GM18498 (cell line): Measurements from ENCODE around the gene ADI1.
"Not testable (repeated sequence)": the region's sequence is repeated elsewhere in the genome, so short reads cannot be mapped to it uniquely, and the experiment has no call there.

ENCODE experiments used
- ATAC-seq: cut with Tn5 transposase; IDR thresholded peaks from one replicate; pipeline ENCODE4 v1.9.1; 2021; ENCODE audit warnings: mild to moderate bottlenecking, moderate library complexity; ENCODE audit not compliant: unreplicated experiment

Gene ADI1

DNA sequence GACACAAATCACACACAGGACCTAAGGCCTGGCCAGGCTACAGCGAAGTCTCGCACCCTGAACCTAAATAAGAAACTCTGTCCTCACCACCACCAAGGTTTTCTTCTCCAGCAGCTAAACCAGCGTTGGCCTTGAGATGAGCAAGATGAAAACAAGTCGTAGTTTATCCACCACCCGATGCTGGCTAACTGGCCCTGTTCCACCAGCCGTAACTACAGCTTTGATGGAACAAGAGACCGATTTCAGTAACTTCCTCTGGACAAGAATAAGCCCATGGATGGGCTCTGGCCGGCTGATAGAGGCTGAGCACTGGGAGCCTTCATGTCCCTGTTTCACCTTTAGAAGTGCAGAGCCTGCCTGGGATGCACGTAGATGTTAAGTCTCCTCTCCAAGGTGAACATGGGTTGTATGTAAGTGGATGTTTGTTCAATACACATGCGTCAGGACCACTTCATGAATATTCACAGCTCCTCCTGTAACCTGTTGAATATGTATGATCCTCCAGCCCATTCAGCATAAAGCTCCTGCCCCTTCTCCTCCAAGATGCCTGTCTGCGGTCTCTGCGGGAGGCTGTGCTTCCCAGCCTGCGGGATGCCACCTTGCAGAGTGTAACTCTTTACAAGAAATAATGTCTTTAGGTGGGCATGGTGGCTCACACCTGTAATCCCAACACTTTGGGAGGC, 24.2 kb downstream of the ADI1 start:
- no peak for ATAC-seq

GRCh38 chr2:3493615-3494007, 25.7 kb downstream of the ADI1 start:
- ATAC-seq: no peak

DNA sequence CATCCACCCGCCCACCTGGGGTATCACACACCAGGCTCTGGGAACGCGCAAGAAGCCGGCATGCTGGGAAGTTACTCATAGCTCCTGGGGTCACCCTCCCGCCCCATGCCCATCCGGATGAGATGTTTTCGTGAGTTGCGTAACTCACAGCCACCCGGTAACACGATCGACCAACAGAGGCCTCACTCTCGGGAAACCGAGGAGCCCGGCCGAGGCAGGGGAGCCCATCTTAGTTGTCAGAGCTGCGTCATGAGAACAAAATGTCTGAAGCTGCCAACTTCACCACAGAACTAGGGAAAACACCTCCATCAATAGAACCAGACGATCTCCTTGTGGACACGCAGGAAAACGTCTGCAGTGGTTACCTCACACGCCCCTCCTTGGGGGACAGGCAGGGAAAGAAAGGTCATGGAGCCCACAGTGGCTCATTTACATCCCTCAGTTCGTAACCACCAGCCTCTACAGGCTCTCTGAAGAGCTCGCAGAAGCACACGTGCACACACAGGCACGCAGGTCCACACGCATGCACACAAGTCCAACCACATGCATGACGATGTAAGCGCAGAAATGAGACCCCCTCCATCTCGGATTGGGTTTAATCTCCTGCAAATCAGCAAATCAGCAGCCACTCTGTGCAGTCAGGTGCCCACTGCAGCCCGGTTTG, 26.2 kb downstream of the ADI1 start:
- ATAC-seq: no peak

- not testable (repeated sequence) for ATAC-seq
These were observed 26.9 kb downstream of the ADI1 start for GRCh38 chr2:3492475-3492787.

- no peak for ATAC-seq
These were observed 27.4 kb downstream of the ADI1 start for GRCh38 chr2:3491716-3492474.

DNA sequence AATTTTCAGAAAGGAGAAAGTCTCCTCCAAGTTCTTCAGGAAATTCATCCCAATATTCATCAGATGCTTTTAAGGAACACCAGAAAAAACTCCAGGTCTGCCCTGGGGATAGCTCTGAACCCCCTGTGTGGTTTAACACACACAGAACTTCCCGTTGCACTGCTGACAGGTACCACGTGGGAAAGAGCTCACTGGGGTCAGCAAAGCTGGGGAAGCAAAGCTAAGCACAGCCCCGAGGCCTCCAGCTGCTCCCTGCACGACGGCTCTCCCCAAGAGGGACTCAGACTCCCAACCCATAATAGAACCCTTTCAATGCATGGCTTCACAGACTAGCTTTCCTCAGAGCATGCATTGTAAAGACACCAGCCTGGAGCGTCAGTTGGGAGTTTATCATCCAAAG, 28.0 kb downstream of the ADI1 start:
- no peak for ATAC-seq

DNA sequence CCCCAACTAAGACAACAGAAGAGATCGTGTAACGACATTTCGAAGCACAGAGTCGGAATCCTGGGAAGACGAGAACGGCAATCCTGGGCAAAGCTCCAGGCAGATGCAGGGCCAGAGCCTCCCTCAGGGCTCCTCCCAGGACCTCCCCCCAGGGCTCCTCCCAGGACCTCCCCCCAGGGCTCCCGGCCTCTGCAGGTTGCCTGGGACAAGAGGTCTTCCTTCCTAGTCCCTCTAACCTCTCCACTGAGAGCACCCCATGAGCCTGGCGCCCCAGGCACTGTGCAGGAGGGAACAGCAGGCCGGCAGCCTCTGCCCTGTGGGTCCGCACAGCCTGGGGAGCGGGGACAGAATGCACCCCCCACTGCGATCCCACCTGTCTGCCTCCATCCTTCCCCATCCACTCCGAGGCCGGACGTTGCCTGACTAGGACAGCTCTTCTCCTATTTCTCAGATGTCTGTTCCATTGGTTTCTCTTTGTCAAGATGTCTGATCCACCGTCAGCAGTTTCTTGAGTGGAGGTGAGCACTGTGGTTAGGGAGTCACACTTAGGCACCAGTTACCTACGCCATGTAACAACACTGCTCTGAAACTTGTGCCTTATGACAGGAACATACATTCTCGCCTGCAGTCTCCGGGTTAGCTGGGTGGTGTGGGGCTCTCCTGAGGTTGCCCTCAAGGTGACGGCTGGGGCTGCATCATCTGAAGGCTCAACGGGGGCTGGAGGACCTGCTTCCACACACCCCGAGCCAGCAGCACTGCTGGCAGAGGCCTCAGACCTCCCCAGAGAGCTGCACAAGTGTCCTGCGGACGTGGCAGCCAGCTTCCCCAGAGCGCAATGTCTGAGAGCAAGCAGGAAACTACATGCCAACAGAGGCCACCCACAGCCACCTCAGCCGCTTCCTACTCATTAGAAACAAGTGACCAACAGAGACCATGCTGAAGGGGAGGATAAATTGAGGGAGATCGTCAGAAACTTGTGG, 28.9 kb downstream of the ADI1 start:
- ATAC-seq: no peak

- ATAC-seq: no peak
These were observed 29.6 kb downstream of the ADI1 start for GRCh38 chr2:3489764-3490115.

GRCh38 chr2:3488855-3489763, 30.2 kb downstream of the ADI1 start:
- ATAC-seq: no peak

- ATAC-seq: no peak
These were observed 31.2 kb downstream of the ADI1 start for GRCh38 chr2:3488061-3488531.

GRCh38 chr2:3487432-3487831, 31.9 kb downstream of the ADI1 start:
- no peak for ATAC-seq

DNA sequence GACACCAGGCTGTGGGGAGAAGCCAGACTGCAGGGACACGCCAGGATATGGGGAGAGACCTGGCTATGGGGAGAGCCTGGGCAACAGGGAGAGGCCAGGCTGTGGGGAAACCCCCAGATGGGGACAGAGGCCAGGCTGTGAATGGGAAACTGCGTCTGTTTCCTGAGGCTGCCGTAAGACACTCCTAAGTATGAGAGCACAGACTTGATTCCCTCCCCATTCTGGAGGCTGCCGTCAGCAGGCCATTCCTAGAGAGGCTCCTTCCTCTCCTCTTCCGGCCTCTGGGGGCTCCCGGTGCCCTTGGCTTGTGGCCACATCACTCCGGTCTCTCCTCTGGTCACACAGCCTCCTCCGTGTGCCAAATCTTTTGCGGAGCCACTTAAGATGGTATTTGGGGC, 32.3 kb downstream of the ADI1 start:
- no peak for ATAC-seq

DNA sequence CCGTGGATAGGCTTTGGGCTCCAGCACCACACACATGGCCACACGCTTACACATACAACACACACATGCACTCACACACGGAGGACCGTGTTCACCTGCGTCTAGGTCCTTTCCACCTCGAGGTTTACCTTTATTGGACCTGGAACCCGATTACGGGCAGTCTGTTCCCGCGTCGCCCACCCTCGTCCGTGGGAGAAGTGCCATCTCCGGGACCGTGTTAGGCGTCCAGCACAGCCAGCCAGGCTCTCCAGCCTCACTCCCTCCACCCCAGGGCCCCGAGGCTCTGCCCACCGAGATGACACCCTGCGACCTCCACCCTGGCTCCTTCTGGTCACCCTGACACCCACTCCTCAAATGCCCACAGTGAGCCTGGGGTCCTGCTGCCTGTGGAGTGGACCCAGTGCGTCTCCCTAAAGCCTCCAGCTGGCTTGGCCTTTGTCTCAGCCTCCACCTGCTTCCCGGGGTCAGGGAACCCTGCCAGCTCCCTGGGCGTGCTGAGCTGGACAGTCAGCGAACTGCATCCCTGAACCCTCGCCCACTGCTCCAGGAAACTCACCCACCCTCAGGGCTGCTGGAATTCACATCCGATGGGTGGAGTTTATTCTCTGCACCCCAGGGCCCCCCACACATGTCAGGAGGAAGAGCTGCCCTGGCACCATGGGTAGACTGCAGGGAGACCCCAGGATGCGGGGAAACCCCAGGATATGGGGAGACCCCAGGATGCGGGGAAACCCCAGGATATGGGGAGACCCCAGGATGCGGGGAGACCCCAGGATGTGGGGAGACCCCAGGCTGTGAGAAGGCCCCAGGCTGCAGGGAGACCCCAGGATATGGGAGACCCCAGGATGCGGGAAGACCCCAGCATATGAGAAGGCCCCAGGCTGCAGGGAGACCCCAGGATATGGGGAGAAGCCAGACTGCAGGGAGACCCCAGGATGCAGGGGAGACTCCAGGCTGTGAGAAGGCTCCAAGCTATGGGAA, 33.0 kb downstream of the ADI1 start:
- ATAC-seq: no peak

DNA sequence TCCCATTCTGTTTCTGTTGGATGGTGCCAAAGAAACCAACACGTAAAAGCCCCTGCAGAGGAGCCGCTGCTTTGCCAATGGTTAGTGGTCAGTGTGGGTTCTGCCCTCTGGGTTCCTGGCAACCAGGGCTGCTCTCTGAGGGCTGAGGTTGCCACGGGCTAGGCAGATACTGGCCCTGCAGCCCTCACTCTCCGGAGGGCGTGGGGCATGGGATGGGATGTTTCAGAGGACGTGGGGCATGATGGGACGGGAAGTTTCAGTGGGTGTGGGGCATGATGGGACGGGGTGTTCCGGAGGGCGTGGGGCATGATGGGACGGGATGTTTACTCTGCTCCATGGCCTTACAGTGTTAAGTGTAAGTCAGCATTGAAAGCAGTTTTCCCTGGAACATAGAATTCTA, 34.2 kb downstream of the ADI1 start:
- no peak for ATAC-seq

- no peak for ATAC-seq
These were observed 35.1 kb downstream of the ADI1 start for GRCh38 chr2:3483986-3484960.

DNA sequence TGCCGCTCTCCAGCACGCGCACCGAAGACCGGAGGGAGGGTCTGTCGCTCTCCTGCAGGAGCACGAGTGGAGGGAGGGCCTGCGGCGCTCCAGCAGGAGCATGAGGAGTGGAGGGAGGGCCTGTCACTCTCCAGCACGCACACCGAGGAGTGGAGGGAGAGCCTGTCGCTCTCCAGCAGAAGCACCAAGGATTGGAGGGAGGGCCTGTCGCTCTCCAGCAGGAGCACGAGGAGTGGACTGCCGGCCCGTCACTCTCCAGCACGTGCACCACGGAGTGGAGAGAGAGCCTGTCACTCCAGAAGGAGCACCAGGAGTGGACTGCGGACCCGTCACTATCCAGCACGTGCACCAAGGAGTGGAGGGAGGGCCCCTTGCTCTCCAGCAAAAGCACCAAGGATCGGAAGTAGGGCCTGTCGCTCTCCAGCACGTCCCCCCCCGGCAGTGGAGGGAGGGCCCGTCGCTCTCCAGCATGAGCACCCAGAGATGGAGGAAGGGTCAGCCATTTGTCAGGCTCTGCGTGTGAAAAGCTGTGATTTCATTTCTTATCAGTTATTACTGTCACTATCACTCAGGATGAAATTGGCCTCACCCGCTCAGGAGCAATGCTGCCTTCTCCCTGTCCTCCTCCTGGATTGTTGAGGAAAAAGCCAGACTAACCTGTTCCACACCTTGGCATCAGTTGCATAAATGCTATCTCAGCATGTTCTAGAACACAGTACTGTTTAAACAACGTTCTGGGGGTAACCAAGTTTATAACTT, 35.9 kb downstream of the ADI1 start:
- no peak for ATAC-seq

- ATAC-seq: no peak
These were observed 36.9 kb downstream of the ADI1 start for GRCh38 chr2:3482363-3482821.
